Keratinocyte (primary cell): ENCODE measurements around the gene FARP1.

Source experiments
- CTCF ChIP-seq, 3 experiments: IDR thresholded peaks in 1 of 3; conservative IDR thresholded peaks in 1 of 3; optimal IDR thresholded peaks in 1 of 3; 2 replicates in 2 of 3; 3 replicates in 1 of 3; pipeline versions ENCODE3 to v1.5.1; 2011; ENCODE audit warnings: low read length in 3 of 3, mild to moderate bottlenecking in 3 of 3, moderate library complexity in 2 of 3, control low read depth in 1 of 3, inconsistent platforms in 1 of 3; ENCODE audit not compliant: insufficient read depth in 2 of 3; ENCODE audit errors: extremely low read depth in 1 of 3
- EZH2 ChIP-seq: IDR thresholded peaks from one replicate; pipeline ENCODE4 v1.6.1; 2012; ENCODE audit warnings: inconsistent platforms, mild to moderate bottlenecking, low read length, moderate library complexity

DNA sequence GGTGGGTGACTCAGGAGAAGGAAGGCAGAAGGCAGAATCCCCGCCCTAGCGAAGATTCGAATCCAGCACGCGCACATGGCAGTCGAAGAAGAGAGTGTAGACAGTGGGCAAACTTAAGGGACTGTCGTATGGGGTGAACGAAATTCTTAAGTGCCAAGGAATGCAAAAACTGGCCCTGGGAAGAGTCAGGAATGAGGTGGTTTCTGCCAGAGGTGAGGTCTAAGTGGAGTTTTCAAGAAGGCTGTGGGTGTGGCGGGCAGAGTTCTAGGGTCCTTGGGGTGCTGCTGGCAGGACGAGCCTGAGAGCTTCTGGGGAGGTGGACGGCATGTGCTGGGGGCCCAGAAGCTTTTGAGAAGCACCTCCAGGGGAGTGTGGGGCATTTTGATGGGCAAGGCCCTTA, 98.1 kb downstream of the FARP1 start:
- TF ChIP-seq CTCF (optimal IDR thresholded peaks at IDR 0.05 in 1 of 3, IDR thresholded peaks at IDR 0.05 in 1 of 3, conservative IDR thresholded peaks at IDR 0.05 in 1 of 3; ENCODE audit: extremely low read depth in 1 of 3, insufficient read depth in 2 of 3, low read length in 3 of 3) (no peak), EZH2 (no peak)
